GM12878 (cell line): Measurements from ENCODE around the gene RFT1.

Source experiments
- ATF2 ChIP-seq: IDR thresholded peaks from 2 replicates; pipeline ENCODE4 v1.6.1; 2012; ENCODE audit warnings: low read length, inconsistent platforms
- ESRRA ChIP-seq: IDR thresholded peaks from 2 replicates; pipeline ENCODE4 v1.6.1; 2012; ENCODE audit warnings: mild to moderate bottlenecking, low read length, improper control_type of control experiment
- MEF2B ChIP-seq: fragments of 450-650 bp; IDR thresholded peaks from 2 replicates; pipeline ENCODE4 v1.6.1; 2018; ENCODE audit warnings: mild to moderate bottlenecking, moderate library complexity; ENCODE audit not compliant: partially characterized antibody, poor library complexity, severe bottlenecking
- MXI1 ChIP-seq: fragments of 150-350 bp; IDR thresholded peaks from 2 replicates; pipeline ENCODE4 v1.6.1; 2011; ENCODE audit warnings: low read depth, mild to moderate bottlenecking, inconsistent platforms, low read length, improper control_type of control experiment
- POLR2AphosphoS5 ChIP-seq: IDR thresholded peaks from 2 replicates; pipeline ENCODE4 v1.6.1; 2011; ENCODE audit warnings: mild to moderate bottlenecking, low read length, inconsistent platforms
- SREBF2 ChIP-seq: IDR thresholded peaks from 2 replicates; pipeline ENCODE4 v1.6.1; 2012; ENCODE audit warnings: mild to moderate bottlenecking, low read length
- YY1 ChIP-seq: IDR thresholded peaks from 2 replicates; pipeline ENCODE4 v1.6.1; 2011; ENCODE audit warnings: low read depth, mild to moderate bottlenecking, low read length
- ZNF384 ChIP-seq: IDR thresholded peaks from 2 replicates; pipeline ENCODE4 v1.6.1; 2012; ENCODE audit warnings: low read depth, mild to moderate bottlenecking, low read length, improper control_type of control experiment, borderline replicate concordance

- TF ChIP-seq SREBF2 (no peak), MEF2B (no peak), YY1 (no peak), POLR2AphosphoS5 (no peak), ESRRA (no peak), ATF2 (no peak), MXI1 (no peak), ZNF384 (no peak)
Measured at GRCh38 chr3:53122255-53122932, 7.8 kb downstream of the RFT1 start.
